PC-9 (cell line): Measurements from ENCODE around the gene VWA5B1. TPM values are rescaled to one million over a fixed set of nuclear protein-coding genes. Genes with fewer than 3 reads are reported as not detected.

ENCODE experiments used
- BruUV-seq: library from RNA; stranded (reverse); fragments of 400-500 nt; replicated peaks from 2 replicates; lab custom pipeline; 2021; lab: Mats Ljungman, UMichigan
- CTCF ChIA-PET: fragments of 300-600 bp; sonication (Branson Sonifier 250); formaldehyde crosslinking; loops from one replicate; lab custom pipeline; 2022; ENCODE audit warnings: antibody characterized with exemption; lab: Charles Lee
- POLR2A ChIA-PET: fragments of 300-600 bp; sonication (Branson Sonifier 250); formaldehyde crosslinking; loops from one replicate; lab custom pipeline; 2022; ENCODE audit warnings: antibody characterized with exemption; ENCODE audit not compliant: unreplicated experiment; lab: Charles Lee
- DNase-seq, 2 experiments: peaks; one replicate each; pipeline versions ENCODE4 v3.0.0 to v3.0.0-alpha.2; 2015 to 2022; ENCODE audit warnings: mixed read lengths in 1 of 2
- H2AFZ ChIP-seq: fragments of 200-600 bp; sonication (generic); 2 replicates; pipeline ENCODE4 v1.8.1; 2017; ENCODE audit warnings: antibody characterized with exemption
- H3F3A ChIP-seq: fragments of 200-600 bp; sonication (generic); 2 replicates; pipeline ENCODE4 v1.8.1; 2017; ENCODE audit warnings: antibody characterized with exemption, mild to moderate bottlenecking, low read depth; ENCODE audit not compliant: insufficient read depth
- H3K27ac ChIP-seq: fragments of 200-600 bp; sonication (generic); 2 replicates; pipeline ENCODE4 v1.6.1; 2016; ENCODE audit warnings: mixed run types
- H3K27me3 ChIP-seq: fragments of 200-600 bp; sonication (generic); 2 replicates; pipeline ENCODE4 v1.6.1; 2016; ENCODE audit warnings: low read depth, mixed run types; ENCODE audit not compliant: insufficient read depth
- H3K36me3 ChIP-seq: fragments of 200-600 bp; sonication (generic); 2 replicates; pipeline ENCODE4 v1.6.1; 2016; ENCODE audit warnings: low read depth, mixed run types
- H3K4me1 ChIP-seq: fragments of 200-600 bp; sonication (generic); replicated peaks from 2 replicates; pipeline ENCODE4 v1.6.1; 2016; ENCODE audit warnings: mixed run types; ENCODE audit not compliant: insufficient read depth
- H3K4me2 ChIP-seq: fragments of 200-600 bp; sonication (generic); 2 replicates; pipeline ENCODE4 v1.6.1; 2017; ENCODE audit warnings: mixed run types
- H3K4me3 ChIP-seq: fragments of 200-600 bp; sonication (generic); 2 replicates; pipeline ENCODE4 v1.6.1; 2016; ENCODE audit warnings: mixed run types
- H3K79me2 ChIP-seq: fragments of 200-600 bp; sonication (generic); 2 replicates; pipeline ENCODE4 v1.6.1; 2017; ENCODE audit warnings: low read depth, mixed run types
- H3K9me2 ChIP-seq: fragments of 200-600 bp; sonication (generic); 2 replicates; pipeline ENCODE4 v1.8.1; 2017; ENCODE audit warnings: mild to moderate bottlenecking; ENCODE audit not compliant: insufficient read depth
- H3K9me3 ChIP-seq: fragments of 200-600 bp; sonication (generic); 2 replicates; pipeline ENCODE4 v1.8.1; 2016; ENCODE audit warnings: low read depth; ENCODE audit not compliant: insufficient read depth
- H4K20me1 ChIP-seq: fragments of 200-600 bp; sonication (generic); 2 replicates; pipeline ENCODE4 v1.8.1; 2017; ENCODE audit not compliant: insufficient read depth
- CTCF ChIP-seq: fragments of 200-600 bp; sonication (generic); conservative IDR thresholded peaks from 2 replicates; pipeline ENCODE4 v1.6.1; 2017; ENCODE audit warnings: mixed run types, antibody characterized with exemption, mild to moderate bottlenecking, moderate library complexity
- EZH2 ChIP-seq: fragments of 200-600 bp; sonication (generic); IDR thresholded peaks from 2 replicates; pipeline ENCODE4 v1.8.0; 2017; ENCODE audit warnings: antibody characterized with exemption, low read depth
- intact Hi-C: fragments of 100-400 bp; cut with micrococcal nuclease; formaldehyde crosslinking; loops from one replicate; pipeline ENCODE4 v1.10.0; 2022; ENCODE audit not compliant: unreplicated experiment
- total RNA-seq: library from RNA; stranded (reverse); gene quantifications from 2 replicates; pipeline ENCODE4 v1.2.3, GENCODE V29; 2021

The VWA5B1 gene
- total RNA-seq, 1 experiment from 2014 or later = not detected

GRCh38 chr1:20381961-20382360, 91.3 kb downstream of the VWA5B1 start:
- H3K9me2 ChIP-seq = no peaks in the 10 kb centered on the region
- intact Hi-C loops = no loop called here
- CTCF ChIA-PET = no interaction called here
- H4K20me1 ChIP-seq = no peaks in the 10 kb centered on the region
- no peaks in the 10 kb centered on the region for H3F3A ChIP-seq
- no peak overlapping the region for H2AFZ ChIP-seq
- no peak overlapping the region for H3K4me3 ChIP-seq
- H3K79me2 ChIP-seq = no peaks in the 10 kb centered on the region
- BruUV-seq = no TSS peak
- no peaks in the 10 kb centered on the region for H3K36me3 ChIP-seq
- no peak for DNase-seq
- H3K27ac ChIP-seq = no peak overlapping the region
- no peaks in the 10 kb centered on the region for H3K4me1 ChIP-seq
- H3K4me2 ChIP-seq = no peak overlapping the region
- POLR2A ChIA-PET = no interaction called here
- TF ChIP-seq EZH2 (no peak), CTCF (no peak)
- no peaks in the 10 kb centered on the region for H3K9me3 ChIP-seq
- H3K27me3 ChIP-seq = no peaks in the 10 kb centered on the region

GRCh38 chr1:20382711-20383110, 92.0 kb downstream of the VWA5B1 start:
- no TSS peak for BruUV-seq
- Histone ChIP-seq H3K27me3 (no peaks in the 10 kb centered on the region), H4K20me1 (no peaks in the 10 kb centered on the region), H2AFZ (no peak overlapping the region), H3K79me2 (no peaks in the 10 kb centered on the region), H3K4me2 (no peak overlapping the region), H3K9me3 (no peaks in the 10 kb centered on the region), H3K4me1 (no peaks in the 10 kb centered on the region), H3K9me2 (no peaks in the 10 kb centered on the region), H3K36me3 (no peaks in the 10 kb centered on the region), H3F3A (no peaks in the 10 kb centered on the region), H3K4me3 (no peak overlapping the region), H3K27ac (no peak overlapping the region)
- CTCF ChIA-PET = no interaction called here
- no peak for TF ChIP-seq CTCF
- no peak for TF ChIP-seq EZH2
- DNase-seq = no peak
- intact Hi-C loops = no loop called here
- POLR2A ChIA-PET = no interaction called here

GRCh38 chr1:20383631-20384030, 93.0 kb downstream of the VWA5B1 start:
- Histone ChIP-seq H3K27me3 (no peaks in the 10 kb centered on the region), H3K27ac (no peak overlapping the region), H3K9me2 (no peaks in the 10 kb centered on the region), H3F3A (no peaks in the 10 kb centered on the region), H3K79me2 (no peaks in the 10 kb centered on the region), H3K4me3 (no peak overlapping the region), H4K20me1 (no peaks in the 10 kb centered on the region), H3K4me2 (no peak overlapping the region), H3K9me3 (no peaks in the 10 kb centered on the region), H2AFZ (no peak overlapping the region), H3K36me3 (no peaks in the 10 kb centered on the region), H3K4me1 (no peaks in the 10 kb centered on the region)
- DNase-seq = no peak
- TF ChIP-seq EZH2 (no peak), CTCF (no peak)
- no TSS peak for BruUV-seq
- CTCF ChIA-PET = no interaction called here
- intact Hi-C loops = no loop called here
- POLR2A ChIA-PET = no interaction called here
